AG04449 (cell line): ENCODE measurements around the gene TMEM51.

Experiments
- CTCF ChIA-PET: fragments of 350-600 bp; formaldehyde crosslinking; extraction: SDS; loops from one replicate; lab custom pipeline; 2021; ENCODE audit warnings: antibody characterized with exemption; lab: Yijun Ruan, JAX
- POLR2A ChIA-PET: fragments of 400-600, 350-600 bp; formaldehyde crosslinking; extraction: SDS; loops from one replicate; lab custom pipeline; 2020; ENCODE audit warnings: antibody characterized with exemption, inconsistent platforms; lab: Yijun Ruan, JAX
- DNase-seq: peaks from one replicate; pipeline ENCODE4 v3.0.0-alpha.2; 2010; ENCODE audit warnings: low read depth, low spot score
- H3K4me3 ChIP-seq: 2 replicates; pipeline ENCODE4 v1.5.1; 2011; ENCODE audit warnings: low read depth, mild to moderate bottlenecking, control low read depth, low read length
- CTCF ChIP-seq: IDR thresholded peaks from one replicate; pipeline ENCODE4 v1.5.1; 2011; ENCODE audit warnings: mild to moderate bottlenecking, moderate library complexity, low read length, control low read depth, inconsistent platforms; ENCODE audit not compliant: insufficient read depth; ENCODE audit errors: missing control alignments

The TMEM51 gene

DNA sequence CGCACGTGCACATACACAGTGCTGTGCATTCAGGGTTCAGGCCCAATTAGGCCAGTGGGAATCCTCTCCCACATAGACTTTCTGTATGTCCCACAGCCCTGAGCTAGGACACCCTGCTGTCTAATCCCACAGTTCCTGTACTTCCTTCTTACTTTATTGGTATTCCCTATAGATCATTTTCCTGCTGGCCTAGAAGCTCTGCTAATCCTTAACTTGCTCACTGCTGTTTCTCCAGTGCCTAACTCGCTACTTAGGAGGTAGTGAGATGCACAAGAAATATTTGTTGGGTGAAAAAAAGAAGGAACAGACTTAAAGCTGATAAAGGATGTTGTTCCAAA, 59.4 kb downstream of the TMEM51 start:
- DNase-seq = no peak
- H3K4me3 ChIP-seq = no peak overlapping the region
- ChIA-PET POLR2A (interaction anchor here (0.7 kb wide), 1 partner anchor 9 kb away, joined by 3 read pairs; no protein-coding TSS in a partner anchor), CTCF (interaction anchor here (0.6 to 1.5 kb wide), 4 partner anchors 12 to 84 kb away, joined by 3 to 5 read pairs (median 4); no protein-coding TSS in a partner anchor)
- no peak for TF ChIP-seq CTCF

DNA sequence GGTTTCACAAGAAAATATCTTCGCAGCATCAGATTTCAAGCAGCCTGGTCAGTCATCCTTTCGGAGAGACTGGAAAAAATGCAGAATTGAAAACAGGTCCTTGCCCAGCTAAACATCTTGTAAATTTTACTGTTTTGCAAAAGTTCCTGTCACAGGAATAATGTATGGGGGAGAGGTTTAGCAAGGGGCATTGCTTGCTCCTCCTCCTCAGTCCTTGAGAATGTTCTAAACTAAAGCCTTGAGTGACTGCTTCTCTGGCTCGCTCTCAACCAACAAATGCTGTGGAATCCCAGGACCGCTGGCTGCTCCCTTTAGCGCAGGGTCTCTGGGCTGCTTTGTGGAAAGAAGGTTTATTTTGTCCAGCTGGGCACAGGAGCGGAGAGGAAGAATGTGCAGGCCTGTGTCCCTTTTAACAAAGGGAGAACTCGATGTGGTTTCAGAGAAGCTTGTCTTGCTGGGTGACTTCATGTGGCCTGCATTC, 59.8 kb downstream of the TMEM51 start:
- CTCF ChIA-PET = interaction anchor here (0.6 to 1.5 kb wide), 4 partner anchors 13 to 85 kb away, joined by 3 to 5 read pairs (median 4); no protein-coding TSS in a partner anchor
- no peak for TF ChIP-seq CTCF
- H3K4me3 ChIP-seq = no peak overlapping the region
- no peak for DNase-seq
- POLR2A ChIA-PET = interaction anchor here (0.7 kb wide), 1 partner anchor 9 kb away, joined by 3 read pairs; no protein-coding TSS in a partner anchor

GRCh38 chr1:15214527-15214926, 61.0 kb downstream of the TMEM51 start:
- H3K4me3 ChIP-seq = no peak overlapping the region
- ChIA-PET POLR2A (no interaction called here), CTCF (interaction anchor here (0.9 kb wide), 1 partner anchor 86 kb away, joined by 3 read pairs; no protein-coding TSS in a partner anchor)
- no peak for DNase-seq
- no peak for TF ChIP-seq CTCF

- ChIA-PET POLR2A (no interaction called here), CTCF (no interaction called here)
- no peak overlapping the region for H3K4me3 ChIP-seq
- TF ChIP-seq CTCF = no peak
- DNase-seq = no peak
Measured at GRCh38 chr1:15215116-15215515, 61.6 kb downstream of the TMEM51 start.

DNA sequence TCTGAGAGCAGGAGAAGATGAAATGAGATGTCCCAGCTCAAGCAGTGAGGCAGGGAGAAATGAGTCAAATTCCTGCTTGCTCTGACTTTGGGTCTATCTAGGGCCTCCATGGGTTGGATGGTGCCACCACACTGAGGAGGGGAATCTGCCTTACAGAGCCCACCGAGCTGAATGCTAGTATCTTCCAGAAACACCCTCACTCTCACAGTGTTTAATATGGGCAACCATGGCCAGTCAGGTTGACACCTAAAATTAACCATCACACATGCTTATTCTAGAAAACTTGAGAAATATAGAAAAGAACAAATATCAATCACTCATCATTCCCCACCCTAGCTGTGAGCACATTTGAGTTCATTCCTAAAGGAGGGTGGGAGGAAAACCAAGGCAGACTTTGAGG, 64.1 kb downstream of the TMEM51 start:
- H3K4me3 ChIP-seq = no peak overlapping the region
- ChIA-PET CTCF (no interaction called here), POLR2A (no interaction called here)
- no peak for DNase-seq
- TF ChIP-seq CTCF = no peak

DNA sequence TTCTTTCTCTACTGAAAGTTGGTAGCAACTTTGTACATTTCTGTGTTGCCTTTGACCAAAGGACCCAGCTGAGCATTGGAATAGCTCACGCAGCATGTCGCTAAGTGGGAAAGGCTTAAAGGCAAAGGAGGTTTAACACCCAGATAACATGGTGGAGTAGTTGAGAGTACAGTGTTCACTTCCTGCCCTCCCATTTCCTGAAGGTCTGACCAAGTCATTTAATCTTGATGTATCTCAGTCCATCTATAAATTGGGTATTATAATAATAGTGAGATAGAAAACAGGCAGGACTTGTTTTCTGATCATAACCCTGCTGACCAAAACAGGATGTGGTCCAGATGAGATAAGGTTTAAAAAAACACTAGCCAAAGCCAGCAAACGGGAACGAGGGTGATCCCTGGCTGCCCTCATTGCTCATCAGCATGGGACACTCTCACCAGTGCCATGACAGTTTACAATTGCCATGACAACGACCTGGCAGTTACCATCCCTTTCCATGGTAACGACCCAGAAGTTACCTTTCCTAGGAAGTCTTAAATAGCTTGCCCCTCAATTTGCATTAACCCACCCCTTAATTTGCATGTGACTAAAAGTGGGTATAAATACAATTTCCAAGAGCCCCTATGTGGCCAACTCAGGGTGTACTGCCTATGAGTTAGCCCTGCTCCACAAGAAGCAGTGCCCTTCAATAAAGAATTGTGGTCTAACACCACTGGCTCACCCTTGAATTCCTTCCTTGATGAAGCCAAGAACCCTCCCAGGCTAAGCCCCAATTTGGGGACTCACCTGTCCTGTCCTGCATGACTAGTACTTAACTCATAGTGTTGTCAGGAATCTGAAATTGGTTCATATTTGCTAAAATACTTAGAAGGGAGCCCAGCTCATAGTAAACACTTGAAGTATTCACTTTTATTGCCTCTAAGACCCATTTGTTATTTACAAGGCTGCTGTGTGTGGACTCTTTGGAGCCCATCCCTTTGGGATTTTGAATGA, 65.0 kb downstream of the TMEM51 start:
- CTCF ChIA-PET = interaction anchor here (1.1 kb wide), 1 partner anchor 54 kb away, joined by 3 read pairs; no protein-coding TSS in a partner anchor
- no peak overlapping the region for H3K4me3 ChIP-seq
- TF ChIP-seq CTCF = no peak
- no peak for DNase-seq
- POLR2A ChIA-PET = no interaction called here
